Retina (tissue), 1 donor: ENCODE data around the gene PROSER3.
"Not testable (repeated sequence)": the region's sequence is repeated elsewhere in the genome, so short reads cannot be mapped to it uniquely, and the experiment has no call there.

Experiments
- DNase-seq: peaks from one replicate; pipeline ENCODE4 v3.0.0-alpha.2; 2016

Gene PROSER3

GRCh38 chr19:35722897-35723296 is 35.1 kb upstream of the PROSER3 start:
- DNase-seq, result no peak

- no peak for DNase-seq
These were observed 34.3 kb upstream of the PROSER3 start for GRCh38 chr19:35723671-35724070.

- not testable (repeated sequence) for DNase-seq
These were observed 33.8 kb upstream of the PROSER3 start for GRCh38 chr19:35724132-35724531.

- no peak for DNase-seq
These were observed 33.4 kb upstream of the PROSER3 start for GRCh38 chr19:35724560-35724959.

- no peak for DNase-seq
These were observed 32.6 kb upstream of the PROSER3 start for GRCh38 chr19:35725216-35725861.

- DNase-seq, result no peak
These were observed 30.7 kb upstream of the PROSER3 start for GRCh38 chr19:35727053-35727955.

GRCh38 chr19:35727956-35728706 is 29.8 kb upstream of the PROSER3 start:
- DNase-seq, result no peak

GRCh38 chr19:35729021-35729420 is 29.0 kb upstream of the PROSER3 start:
- DNase-seq, result no peak

GRCh38 chr19:35729763-35730162 is 28.2 kb upstream of the PROSER3 start:
- no peak for DNase-seq

- no peak for DNase-seq
These were observed 27.6 kb upstream of the PROSER3 start for GRCh38 chr19:35730326-35730725.

GRCh38 chr19:35731353-35731752 is 26.6 kb upstream of the PROSER3 start:
- DNase-seq, result no peak

GRCh38 chr19:35731779-35732405 is 26.1 kb upstream of the PROSER3 start:
- DNase-seq, result no peak

- no peak for DNase-seq
These were observed 25.3 kb upstream of the PROSER3 start for GRCh38 chr19:35732540-35733179.

- no peak for DNase-seq
These were observed 24.5 kb upstream of the PROSER3 start for GRCh38 chr19:35733180-35734125.

- DNase-seq, result no peak
These were observed 23.7 kb upstream of the PROSER3 start for GRCh38 chr19:35734273-35734672.

- no peak for DNase-seq
These were observed 23.1 kb upstream of the PROSER3 start for GRCh38 chr19:35734889-35735288.

GRCh38 chr19:35736913-35737886 is 20.8 kb upstream of the PROSER3 start:
- DNase-seq, result no peak

GRCh38 chr19:35738021-35738886 is 19.7 kb upstream of the PROSER3 start:
- no peak for DNase-seq

GRCh38 chr19:35738887-35739229 is 19.1 kb upstream of the PROSER3 start:
- no peak for DNase-seq
